HEK293 (cell line): ENCODE results near the gene AFF1.

ENCODE experiments used
- KLF8 ChIP-seq: fragments of 450-650 bp; formaldehyde crosslinking; IDR thresholded peaks from 2 replicates; pipeline ENCODE4 v1.5.1; 2016; ENCODE audit warnings: missing biosample characterization, missing genetic modification characterization
- MYNN ChIP-seq: fragments of 450-650 bp; formaldehyde crosslinking; IDR thresholded peaks from 2 replicates; pipeline ENCODE4 v1.5.1; 2016; ENCODE audit warnings: missing biosample characterization, missing genetic modification characterization, borderline replicate concordance
- OSR2 ChIP-seq: fragments of 450-650 bp; formaldehyde crosslinking; IDR thresholded peaks from 2 replicates; pipeline ENCODE4 v1.5.1; 2016; ENCODE audit warnings: missing biosample characterization, missing genetic modification characterization
- OVOL3 ChIP-seq: fragments of 450-650 bp; formaldehyde crosslinking; IDR thresholded peaks from 2 replicates; pipeline ENCODE4 v1.5.1; 2016; ENCODE audit warnings: missing biosample characterization, missing genetic modification characterization
- PBX3 ChIP-seq: sonication (generic); formaldehyde crosslinking; IDR thresholded peaks from 2 replicates; pipeline ENCODE4 v1.8.1; 2022; ENCODE audit warnings: mild to moderate bottlenecking, moderate library complexity, missing genetic modification reagents
- SETDB1 ChIP-seq: IDR thresholded peaks from one replicate; pipeline ENCODE4 v1.6.1; 2017; ENCODE audit warnings: mild to moderate bottlenecking, low read length, moderate library complexity, mixed read lengths; ENCODE audit not compliant: insufficient read length
- SP2 ChIP-seq: fragments of 450-650 bp; formaldehyde crosslinking; IDR thresholded peaks from 2 replicates; pipeline ENCODE4 v1.5.1; 2016; ENCODE audit warnings: missing biosample characterization, missing genetic modification characterization
- TRIM28 ChIP-seq: IDR thresholded peaks from 2 replicates; pipeline ENCODE4 v1.6.1; 2011; ENCODE audit warnings: low read length, control low read depth, borderline replicate concordance
- WT1 ChIP-seq: fragments of 450-650 bp; formaldehyde crosslinking; IDR thresholded peaks from 2 replicates; pipeline ENCODE4 v1.5.1; 2016; ENCODE audit warnings: missing biosample characterization, missing genetic modification characterization
- ZBTB11 ChIP-seq: fragments of 450-650 bp; formaldehyde crosslinking; conservative IDR thresholded peaks from 2 replicates; pipeline ENCODE4 v1.5.1; 2016; ENCODE audit warnings: low read depth, missing biosample characterization, missing genetic modification characterization
- ZBTB26 ChIP-seq: fragments of 450-650 bp; formaldehyde crosslinking; optimal IDR thresholded peaks from 2 replicates; pipeline ENCODE3; 2016; ENCODE audit warnings: missing biosample characterization, mild to moderate bottlenecking, missing genetic modification characterization
- ZBTB44 ChIP-seq: fragments of 450-650 bp; IDR thresholded peaks from 2 replicates; pipeline ENCODE4 v1.5.1; 2018; ENCODE audit warnings: missing biosample characterization, mild to moderate bottlenecking, missing genetic modification characterization
- ZFP37 ChIP-seq: fragments of 450-650 bp; formaldehyde crosslinking; IDR thresholded peaks from 2 replicates; pipeline ENCODE4 v1.5.1; 2016; ENCODE audit warnings: missing biosample characterization, missing genetic modification characterization
- ZFP41 ChIP-seq: fragments of 450-650 bp; formaldehyde crosslinking; IDR thresholded peaks from 2 replicates; pipeline ENCODE4 v1.5.1; 2016; ENCODE audit warnings: missing biosample characterization, missing genetic modification characterization, borderline replicate concordance
- ZNF112 ChIP-seq: fragments of 450-650 bp; formaldehyde crosslinking; IDR thresholded peaks from 2 replicates; pipeline ENCODE4 v1.5.0; 2017; ENCODE audit warnings: missing biosample characterization, missing genetic modification characterization
- ZNF114 ChIP-seq: fragments of 450-650 bp; formaldehyde crosslinking; IDR thresholded peaks from 2 replicates; pipeline ENCODE4 v1.5.0; 2017; ENCODE audit warnings: missing biosample characterization, missing genetic modification characterization
- ZNF133 ChIP-seq: fragments of 450-650 bp; formaldehyde crosslinking; IDR thresholded peaks from 2 replicates; pipeline ENCODE4 v1.5.1; 2016; ENCODE audit warnings: missing biosample characterization, missing genetic modification characterization
- ZNF157 ChIP-seq: fragments of 450-650 bp; formaldehyde crosslinking; IDR thresholded peaks from 2 replicates; pipeline ENCODE4 v1.5.1; 2016; ENCODE audit warnings: missing biosample characterization, missing genetic modification characterization
- ZNF169 ChIP-seq: fragments of 450-650 bp; formaldehyde crosslinking; IDR thresholded peaks from 2 replicates; pipeline ENCODE4 v1.5.1; 2016; ENCODE audit warnings: missing biosample characterization, missing genetic modification characterization
- ZNF211 ChIP-seq: fragments of 450-650 bp; formaldehyde crosslinking; IDR thresholded peaks from 2 replicates; pipeline ENCODE4 v1.5.1; 2016; ENCODE audit warnings: low read depth, missing biosample characterization, missing genetic modification characterization
- ZNF214 ChIP-seq: fragments of 450-650 bp; formaldehyde crosslinking; IDR thresholded peaks from 2 replicates; pipeline ENCODE4 v1.5.1; 2017; ENCODE audit warnings: missing biosample characterization, mild to moderate bottlenecking, missing genetic modification characterization, borderline replicate concordance
- ZNF302 ChIP-seq: fragments of 450-650 bp; formaldehyde crosslinking; IDR thresholded peaks from 2 replicates; pipeline ENCODE4 v1.5.1; 2016; ENCODE audit warnings: missing biosample characterization, missing genetic modification characterization, low read depth
- ZNF354C ChIP-seq: fragments of 450-650 bp; formaldehyde crosslinking; IDR thresholded peaks from 2 replicates; pipeline ENCODE4 v1.5.1; 2016; ENCODE audit warnings: missing biosample characterization, missing genetic modification characterization, low read depth, borderline replicate concordance
- ZNF366 ChIP-seq: fragments of 450-650 bp; formaldehyde crosslinking; conservative IDR thresholded peaks from 2 replicates; pipeline ENCODE4 v1.5.1; 2016; ENCODE audit warnings: missing biosample characterization, missing genetic modification characterization
- ZNF558 ChIP-seq: fragments of 450-650 bp; formaldehyde crosslinking; IDR thresholded peaks from 2 replicates; pipeline ENCODE4 v1.5.1; 2016; ENCODE audit warnings: missing biosample characterization, missing genetic modification characterization
- ZNF560 ChIP-seq: fragments of 450-650 bp; formaldehyde crosslinking; IDR thresholded peaks from 2 replicates; pipeline ENCODE4 v1.5.1; 2017; ENCODE audit warnings: missing biosample characterization, missing genetic modification characterization, borderline replicate concordance
- ZNF561 ChIP-seq: fragments of 450-650 bp; IDR thresholded peaks from 2 replicates; pipeline ENCODE4 v1.5.1; 2018; ENCODE audit warnings: missing biosample characterization, missing genetic modification characterization, borderline replicate concordance
- ZNF621 ChIP-seq: fragments of 450-650 bp; formaldehyde crosslinking; IDR thresholded peaks from 2 replicates; pipeline ENCODE4 v1.5.1; 2017; ENCODE audit warnings: missing biosample characterization, missing genetic modification characterization
- ZNF624 ChIP-seq: fragments of 450-650 bp; formaldehyde crosslinking; IDR thresholded peaks from 2 replicates; pipeline ENCODE4 v1.5.1; 2017; ENCODE audit warnings: missing biosample characterization, missing genetic modification characterization
- ZNF639 ChIP-seq: fragments of 450-650 bp; formaldehyde crosslinking; IDR thresholded peaks from 2 replicates; pipeline ENCODE4 v1.5.1; 2016; ENCODE audit warnings: missing biosample characterization, missing genetic modification characterization
- ZNF658 ChIP-seq: fragments of 450-650 bp; formaldehyde crosslinking; IDR thresholded peaks from 2 replicates; pipeline ENCODE4; 2016; ENCODE audit warnings: missing biosample characterization, missing genetic modification characterization
- ZSCAN5A ChIP-seq: fragments of 450-650 bp; formaldehyde crosslinking; IDR thresholded peaks from 2 replicates; pipeline ENCODE4 v1.5.1; 2016; ENCODE audit warnings: missing biosample characterization, missing genetic modification characterization
- ZXDB ChIP-seq: fragments of 450-650 bp; formaldehyde crosslinking; IDR thresholded peaks from 2 replicates; pipeline ENCODE4 v1.5.1; 2016; ENCODE audit warnings: missing biosample characterization, missing genetic modification characterization

Gene AFF1

GRCh38 chr4:87188048-87188447, 253.2 kb downstream of the AFF1 start (continued):
- TF ChIP-seq ZFP41 (tag by site-specific recombination) (no peak), ZFP37 (tag by site-specific recombination) (no peak), KLF8 (peak; percentile 28; the same call in 1 of the 2 replicates), ZNF621 (tag by site-specific recombination) (no peak), ZNF302 (tag by site-specific recombination) (no peak), ZNF214 (tag by site-specific recombination) (no peak), ZNF624 (tag by site-specific recombination) (no peak), ZNF133 (tag by site-specific recombination) (no peak), ZNF112 (no peak), ZNF114 (no peak), ZNF558 (tag by site-specific recombination) (no peak), ZNF560 (tag by site-specific recombination) (no peak), ZNF211 (tag by site-specific recombination) (no peak), SETDB1 (no peak), ZXDB (tag by site-specific recombination) (peak; percentile 56; the same call in 1 of the 2 replicates), PBX3 (CRISPR knock-in tag) (no peak), ZNF169 (tag by site-specific recombination) (no peak), ZBTB11 (tag by site-specific recombination) (no peak), ZNF639 (tag by site-specific recombination) (no peak), SP2 (tag by site-specific recombination) (no peak), ZNF658 (tag by site-specific recombination) (no peak), ZBTB26 (tag by site-specific recombination) (no peak), TRIM28 (no peak), ZNF561 (tag by site-specific recombination) (no peak), ZNF354C (tag by site-specific recombination) (no peak), WT1 (tag by site-specific recombination) (peak; percentile 63; the same call in 1 of the 2 replicates), ZBTB44 (peak; percentile 63; the same call in 1 of the 2 replicates), OSR2 (tag by site-specific recombination) (peak; percentile 48; the same call in 1 of the 2 replicates), OVOL3 (tag by site-specific recombination) (0 out of 2 replicates have a peak, but pooled peaks have one; percentile 22), ZNF366 (tag by site-specific recombination) (peak; percentile 67), ZNF157 (tag by site-specific recombination) (no peak), MYNN (tag by site-specific recombination) (no peak), ZSCAN5A (tag by site-specific recombination) (no peak)
